Heart left ventricle (tissue), 16 donors: ENCODE data around the gene HUNK. TPM values are rescaled to one million over a fixed set of nuclear protein-coding genes. Genes with fewer than 3 reads are reported as not detected.

Experiments
- ATAC-seq, 4 donors: fragments of 200-7000 bp; cut with Tn5 transposase; one replicate each; pipeline ENCODE4 v1.9.1; 2020 to 2022; ENCODE audit warnings: moderate library complexity in 4 of 4, mild to moderate bottlenecking in 3 of 4, moderate number of reproducible peaks in 1 of 4
- DNase-seq, 5 donors: peaks; one replicate each; pipeline ENCODE4 v3.0.0-alpha.2; 2020
- H3K27ac ChIP-seq, 12 donors: fragments of 200-600 bp; sonication (generic) in 4 of 12; one replicate each; pipeline versions ENCODE4 v1.5.0 to v1.8.0; 2016 to 2022; ENCODE audit warnings: mild to moderate bottlenecking in 2 of 12
- H3K27me3 ChIP-seq, 9 donors: fragments of 200-600 bp; sonication (generic) in 2 of 9; one replicate each; pipeline versions ENCODE4 v1.5.1 to v1.8.0; 2016 to 2022; ENCODE audit warnings: mild to moderate bottlenecking in 3 of 9
- H3K36me3 ChIP-seq, 9 donors: fragments of 200-600 bp; sonication (generic) in 2 of 9; one replicate each; pipeline versions ENCODE4 v1.5.0 to v1.8.0; 2018 to 2022; ENCODE audit warnings: mild to moderate bottlenecking in 2 of 9
- H3K4me1 ChIP-seq, 12 donors: fragments of 200-600 bp; sonication (generic) in 4 of 12; one replicate each; pipeline versions ENCODE4 v1.5.0 to v1.8.0; 2016 to 2022; ENCODE audit warnings: mild to moderate bottlenecking in 3 of 12
- H3K4me3 ChIP-seq, 12 donors: fragments of 200-600 bp; sonication (generic) in 4 of 12; one replicate each; pipeline versions ENCODE4 v1.5.0 to v1.8.0; 2017 to 2022; ENCODE audit warnings: mild to moderate bottlenecking in 9 of 12, moderate library complexity in 4 of 12
- H3K9me3 ChIP-seq, 12 donors: fragments of 200-600 bp; sonication (generic) in 4 of 12; one replicate each; pipeline versions ENCODE4 v1.5.0 to v1.8.0; 2016 to 2022; ENCODE audit warnings: mild to moderate bottlenecking in 1 of 12
- CTCF ChIP-seq, 12 donors: fragments of 200-600 bp; sonication (generic) in 4 of 12; IDR thresholded peaks; one replicate each; pipeline versions ENCODE4 v1.5.0 to v1.8.0; 2018 to 2022; ENCODE audit warnings: antibody characterized with exemption in 12 of 12, mild to moderate bottlenecking in 5 of 12
- POLR2A ChIP-seq, 2 donors: fragments of 450-650 bp; IDR thresholded peaks; one replicate each; pipeline ENCODE4 v1.6.1; 2017; ENCODE audit warnings: antibody characterized with exemption in 2 of 2, mild to moderate bottlenecking in 2 of 2, moderate library complexity in 2 of 2
- WGBS, 4 donors: extraction: QIAGEN DNeasy Blood & Tissue Kit in 2 of 4; methylation state at CpG; one replicate each; pipeline versions ENCODE4 v1.1.5 to v1.1.7; 2013 to 2018; 5-methylcytosine and 5-hydroxymethylcytosine counted together
- intact Hi-C, 10 donors: fragments of 100-400 bp; cut with DNase I; formaldehyde crosslinking; loops; one replicate each; pipeline versions ENCODE4 v1.11.1 to v1.14.2; 2022
- polyA plus RNA-seq, 2 donors: library from polyadenylated mRNA; stranded (reverse); fragments of 200-250 nt; gene quantifications; one replicate each; pipeline ENCODE4 v1.2.3, GENCODE V29; 2013
- total RNA-seq, 9 donors: library from RNA; depleted of rRNA in 2 of 9; stranded (reverse); fragments of >200 nt in 2 of 9; fragmentation: NEBNext Ultra II Directional in 3 of 9; extraction: Animal tissue kit (Norgen Biotek cat#: 25700) in 3 of 9; gene quantifications; one replicate each; pipeline versions ENCODE4 v1.1.0 to v1.2.4, GENCODE V29; 2016 to 2023
- donor health status: ischemic (EF 13 %, LVEDD 7.1; RV severe dilation, severe dysfunction).
- donor health status: healthy with polysubstance abuse.
- donor health status: DM: no; HTN: yes; CAD: no.
- donor health status: DM: no; HTN: no; CAD: no.
- donor health status: ischemic (EF 25% LVEDD 6.9; RV normal size, moderate dysfunction).
- donor health status: ischemic (EF 25% LVEDD 5.7; RV mildly dilated, moderate dysfunction).
- donor health status: healthy.
- donor health status: DM: yes; HTN: yes; CAD: no.
- donor health status: ischemic (EF 35%, LVEDD 5.7; RV mildly dilated, moderate dysfunction).
- donor health status: nonischemic (EF 11% LVEDD 7.7; RV severe dilation, severe dysfunction).
- donor health status: DM: yes; HTN: yes; CAD: no.
- donor health status: PGD.
- donor health status: ischemic (EF 29% LVEDD 5.4; RV normal size, mild dysfunction).
- donor health status: nonischemic (EF 23%, LVEDD 6.1; RV moderate dilation, normal function).

Gene HUNK
- total and polyA plus RNA-seq, 11 donors = 0.02 to 1.4 (median 0.22) TPM

- DNase-seq (no peak), ATAC-seq (peak in 3 of 4 donors; percentile 33 to 43 (median 37))
- Histone ChIP-seq H3K4me3 (no peak overlapping the region), H3K4me1 (no peaks in the 10 kb centered on the region), H3K36me3 (no peaks in the 10 kb centered on the region), H3K27me3 (no peaks in the 10 kb centered on the region), H3K9me3 (no peaks in the 10 kb centered on the region), H3K27ac (no peak overlapping the region)
- intact Hi-C loops = no loop called here
- WGBS, 4 donors = 51 to 67% (median 57%) methylated on average over 9 of the region's 9 CpGs
- TF ChIP-seq POLR2A (IDR thresholded peaks at IDR 0.05) = no peak
- TF ChIP-seq CTCF (IDR thresholded peaks at IDR 0.05) = no peak
Observed at GRCh38 chr21:31987696-31988095, 114.9 kb downstream of the HUNK start.

- intact Hi-C loops = no loop called here
- TF ChIP-seq POLR2A (IDR thresholded peaks at IDR 0.05) (no peak), CTCF (IDR thresholded peaks at IDR 0.05) (no peak)
- H3K4me3 ChIP-seq = no peak overlapping the region
- H3K27me3 ChIP-seq = no peaks in the 10 kb centered on the region
- no peaks in the 10 kb centered on the region for H3K4me1 ChIP-seq
- H3K36me3 ChIP-seq = no peaks in the 10 kb centered on the region
- H3K9me3 ChIP-seq = no peaks in the 10 kb centered on the region
- ATAC-seq (peak in 1 of 4 donors; percentile 28), DNase-seq (no peak)
- 83 to 86% (median 84%) methylated on average over 4 of the region's 4 CpGs for WGBS, 4 donors
- no peak overlapping the region for H3K27ac ChIP-seq
Observed at GRCh38 chr21:31988492-31989290, 115.9 kb downstream of the HUNK start.

- WGBS, 4 donors = 89 to 92% (median 91%) methylated on average over 17 of the region's 17 CpGs
- ATAC-seq (no peak), DNase-seq (no peak)
- no peaks in the 10 kb centered on the region for H3K9me3 ChIP-seq
- no peak overlapping the region for H3K4me3 ChIP-seq
- TF ChIP-seq POLR2A (IDR thresholded peaks at IDR 0.05) (no peak), CTCF (IDR thresholded peaks at IDR 0.05) (peak in 3 of 12 donors; percentile 9 to 19 (median 12))
- intact Hi-C loops = loop anchor here in 4 of 10 donors (5.0 to 10.0 kb wide), 2 partner anchors 263 to 266 kb away; no protein-coding TSS in a partner anchor
- no peaks in the 10 kb centered on the region for H3K36me3 ChIP-seq
- H3K27me3 ChIP-seq = no peaks in the 10 kb centered on the region
- H3K4me1 ChIP-seq = peaks cover 0 to 11% (median 0%) of the 10 kb centered on the region in 12 donors
- no peak overlapping the region for H3K27ac ChIP-seq
Observed at GRCh38 chr21:31991356-31992331, 118.8 kb downstream of the HUNK start.

- no peaks in the 10 kb centered on the region for H3K36me3 ChIP-seq
- no peak overlapping the region for H3K27ac ChIP-seq
- H3K4me1 ChIP-seq = peaks cover 0 to 11% (median 0%) of the 10 kb centered on the region in 12 donors
- TF ChIP-seq CTCF (IDR thresholded peaks at IDR 0.05) (no peak), POLR2A (IDR thresholded peaks at IDR 0.05) (no peak)
- WGBS, 4 donors = 87 to 95% (median 95%) methylated on average over 11 of the region's 11 CpGs
- H3K27me3 ChIP-seq = no peaks in the 10 kb centered on the region
- H3K9me3 ChIP-seq = no peaks in the 10 kb centered on the region
- no peak for DNase-seq
- H3K4me3 ChIP-seq = no peak overlapping the region
- no peak for ATAC-seq
- intact Hi-C loops = loop anchor here in 4 of 10 donors (5.0 to 10.0 kb wide), 2 partner anchors 262 to 265 kb away; no protein-coding TSS in a partner anchor
Observed at GRCh38 chr21:31992391-31992790, 119.6 kb downstream of the HUNK start.
